Muscle of leg (tissue), 11 donors: ENCODE data around the gene NRAP. TPM values are rescaled to one million over a fixed set of nuclear protein-coding genes. Genes with fewer than 3 reads are reported as not detected.
A peak's percentile ranks its signal among the peaks of the same experiment; 100 is the strongest.

Experiments
- DNase-seq: peaks from one replicate; pipeline ENCODE4 v3.0.0; 2013
- H3K27ac ChIP-seq: one replicate; pipeline ENCODE4 v1.5.1; 2013; ENCODE audit warnings: mild to moderate bottlenecking, low read length, control low read depth
- H3K27me3 ChIP-seq: one replicate; pipeline ENCODE4 v1.6.1; 2013; ENCODE audit warnings: low read length; ENCODE audit not compliant: control insufficient read depth, insufficient read depth
- H3K36me3 ChIP-seq: one replicate; pipeline ENCODE4 v1.6.1; 2013; ENCODE audit warnings: low read length; ENCODE audit not compliant: control insufficient read depth, insufficient read depth
- H3K4me1 ChIP-seq: one replicate; pipeline ENCODE4 v1.6.1; 2013; ENCODE audit warnings: low read length; ENCODE audit not compliant: control insufficient read depth, insufficient read depth
- H3K4me3 ChIP-seq: one replicate; pipeline ENCODE4 v1.5.1; 2013; ENCODE audit warnings: low read length, control low read depth
- H3K9me3 ChIP-seq: replicated peaks from 2 replicates; pipeline ENCODE4 v1.6.1; 2013; ENCODE audit warnings: low read depth, low read length; ENCODE audit not compliant: control insufficient read depth
- WGBS: methylation state at CpG from one replicate; pipeline ENCODE4 v1.1.5; 2013; ENCODE audit warnings: missing lambda C conversion rate; ENCODE audit not compliant: insufficient coverage; 5-methylcytosine and 5-hydroxymethylcytosine counted together
- polyA plus RNA-seq, 8 donors: library from polyadenylated mRNA; unstranded; fragments of 120-200 nt; gene quantifications; one replicate each; pipeline versions ENCODE4 v1.2.1 to v1.2.3, GENCODE V29; 2013; ENCODE audit warnings: inconsistent platforms in 1 of 8, low replicate concordance in 1 of 8; ENCODE audit not compliant: insufficient read length in 8 of 8, insufficient read depth in 1 of 8
- total RNA-seq: library from RNA; stranded (reverse); fragments of 120-200 nt; gene quantifications from one replicate; pipeline ENCODE4 v1.2.4, GENCODE V29; 2013

The NRAP gene
- total and polyA plus RNA-seq, 9 donors, result 2.6 to 17.5 (median 7.2) TPM

GRCh38 chr10:113641702-113642101 is 22.1 kb downstream of the NRAP start:
- no peak overlapping the region for H3K27ac ChIP-seq
- H3K4me1 ChIP-seq, result no peaks in the 10 kb centered on the region
- H3K36me3 ChIP-seq, result no peaks in the 10 kb centered on the region
- DNase-seq, result no peak
- no peak overlapping the region for H3K4me3 ChIP-seq
- H3K9me3 ChIP-seq, result no peaks in the 10 kb centered on the region
- peaks cover 22% of the 10 kb centered on the region for H3K27me3 ChIP-seq
- WGBS, result no CpG with 5 or more reads among the region's 4 CpGs

- no peak for DNase-seq
- Histone ChIP-seq H3K27me3 (peaks cover 16% of the 10 kb centered on the region), H3K27ac (no peak overlapping the region), H3K9me3 (no peaks in the 10 kb centered on the region), H3K4me3 (no peak overlapping the region), H3K4me1 (no peaks in the 10 kb centered on the region), H3K36me3 (no peaks in the 10 kb centered on the region)
- no CpG with 5 or more reads among the region's 3 CpGs for WGBS
Measured at GRCh38 chr10:113639966-113640365, 23.9 kb downstream of the NRAP start.

GRCh38 chr10:113631684-113632367 is 32.0 kb downstream of the NRAP start:
- Histone ChIP-seq H3K36me3 (no peaks in the 10 kb centered on the region), H3K27ac (no peak overlapping the region), H3K9me3 (no peaks in the 10 kb centered on the region), H3K4me1 (peaks cover 3% of the 10 kb centered on the region), H3K4me3 (no peak overlapping the region), H3K27me3 (peaks cover under 1% of the 10 kb centered on the region)
- no peak for DNase-seq
- WGBS, result 31% methylated on average over 2 of the region's 6 CpGs

DNA sequence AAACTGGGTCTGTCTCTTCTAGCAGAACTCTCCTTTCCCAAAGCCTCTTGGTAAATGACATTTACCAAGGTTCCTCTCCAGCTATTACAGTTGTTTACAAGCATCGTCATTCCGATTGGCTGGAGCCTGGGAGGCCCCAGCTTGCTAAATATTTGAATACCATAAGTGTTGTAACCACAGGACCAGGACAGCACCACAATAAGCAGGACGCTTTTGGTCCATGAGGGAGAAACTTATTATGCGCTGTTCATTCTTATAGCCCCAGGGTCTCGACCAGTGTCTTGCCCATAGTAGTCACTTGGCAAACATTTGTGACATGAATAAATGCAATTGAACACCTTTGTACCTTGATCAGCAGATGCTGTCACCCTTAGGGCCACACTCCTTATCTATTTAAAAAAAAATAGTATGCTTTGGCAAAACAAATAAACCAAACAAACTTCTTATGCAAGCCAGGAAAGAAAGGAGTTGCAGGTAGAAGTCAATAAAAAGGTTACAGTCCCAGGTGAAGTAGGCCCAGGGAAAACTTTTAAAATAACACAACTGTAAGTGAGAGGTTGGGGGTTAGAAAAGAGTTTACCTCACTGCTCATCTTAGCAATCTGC is 32.8 kb downstream of the NRAP start:
- Histone ChIP-seq H3K27ac (no peak overlapping the region), H3K36me3 (no peaks in the 10 kb centered on the region), H3K27me3 (peaks cover 3% of the 10 kb centered on the region), H3K9me3 (no peaks in the 10 kb centered on the region), H3K4me3 (no peak overlapping the region), H3K4me1 (peaks cover 8% of the 10 kb centered on the region)
- 88% methylated on average over 2 of the region's 5 CpGs for WGBS
- no peak for DNase-seq

DNA sequence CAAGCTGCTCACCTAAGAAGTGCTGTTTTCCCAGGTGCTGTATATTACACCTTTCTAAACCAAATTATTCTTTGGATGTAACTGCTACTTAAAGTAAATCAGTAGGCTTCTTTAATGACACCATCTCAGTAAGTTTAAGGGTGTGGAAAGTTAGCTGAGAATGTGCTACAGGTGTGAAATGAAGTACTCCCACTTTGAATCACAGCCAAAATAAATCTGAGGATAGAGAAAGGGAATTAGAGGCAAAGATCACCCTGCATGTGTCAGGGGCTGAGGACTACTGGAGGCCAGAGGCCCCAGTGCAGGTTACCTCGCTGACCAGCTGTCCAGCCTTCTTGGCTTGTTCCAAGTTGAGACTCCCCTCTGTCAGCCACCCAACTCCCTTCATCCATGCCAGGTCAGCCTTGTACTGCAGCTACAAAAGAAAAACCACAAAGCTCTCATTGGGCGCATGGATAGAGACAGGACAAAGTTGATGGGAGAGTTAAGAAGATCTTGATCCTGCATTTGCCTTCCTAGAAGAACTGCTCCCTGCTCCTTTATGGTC is 35.2 kb downstream of the NRAP start:
- peaks cover 8% of the 10 kb centered on the region for H3K4me1 ChIP-seq
- H3K9me3 ChIP-seq, result no peaks in the 10 kb centered on the region
- H3K27ac ChIP-seq, result no peak overlapping the region
- H3K36me3 ChIP-seq, result no peaks in the 10 kb centered on the region
- no peak for DNase-seq
- WGBS, result no CpG with 5 or more reads among the region's 2 CpGs
- peaks cover 18% of the 10 kb centered on the region for H3K27me3 ChIP-seq
- H3K4me3 ChIP-seq, result no peak overlapping the region

- H3K27ac ChIP-seq, result no peak overlapping the region
- no peak overlapping the region for H3K4me3 ChIP-seq
- H3K4me1 ChIP-seq, result peaks cover 8% of the 10 kb centered on the region
- DNase-seq, result peak; percentile 20
- WGBS, result 20% methylated on average over 1 of the region's 6 CpGs
- H3K9me3 ChIP-seq, result no peaks in the 10 kb centered on the region
- H3K36me3 ChIP-seq, result no peaks in the 10 kb centered on the region
- peaks cover 21% of the 10 kb centered on the region for H3K27me3 ChIP-seq
Measured at GRCh38 chr10:113627836-113628235, 36.0 kb downstream of the NRAP start.

GRCh38 chr10:113626809-113627355 is 37.0 kb downstream of the NRAP start:
- H3K27me3 ChIP-seq, result peaks cover 21% of the 10 kb centered on the region
- DNase-seq, result peak; percentile 10
- H3K4me1 ChIP-seq, result peaks cover 8% of the 10 kb centered on the region
- H3K27ac ChIP-seq, result no peak overlapping the region
- no peaks in the 10 kb centered on the region for H3K36me3 ChIP-seq
- H3K4me3 ChIP-seq, result no peak overlapping the region
- H3K9me3 ChIP-seq, result no peaks in the 10 kb centered on the region
- WGBS, result 50% methylated on average over 3 of the region's 5 CpGs

DNA sequence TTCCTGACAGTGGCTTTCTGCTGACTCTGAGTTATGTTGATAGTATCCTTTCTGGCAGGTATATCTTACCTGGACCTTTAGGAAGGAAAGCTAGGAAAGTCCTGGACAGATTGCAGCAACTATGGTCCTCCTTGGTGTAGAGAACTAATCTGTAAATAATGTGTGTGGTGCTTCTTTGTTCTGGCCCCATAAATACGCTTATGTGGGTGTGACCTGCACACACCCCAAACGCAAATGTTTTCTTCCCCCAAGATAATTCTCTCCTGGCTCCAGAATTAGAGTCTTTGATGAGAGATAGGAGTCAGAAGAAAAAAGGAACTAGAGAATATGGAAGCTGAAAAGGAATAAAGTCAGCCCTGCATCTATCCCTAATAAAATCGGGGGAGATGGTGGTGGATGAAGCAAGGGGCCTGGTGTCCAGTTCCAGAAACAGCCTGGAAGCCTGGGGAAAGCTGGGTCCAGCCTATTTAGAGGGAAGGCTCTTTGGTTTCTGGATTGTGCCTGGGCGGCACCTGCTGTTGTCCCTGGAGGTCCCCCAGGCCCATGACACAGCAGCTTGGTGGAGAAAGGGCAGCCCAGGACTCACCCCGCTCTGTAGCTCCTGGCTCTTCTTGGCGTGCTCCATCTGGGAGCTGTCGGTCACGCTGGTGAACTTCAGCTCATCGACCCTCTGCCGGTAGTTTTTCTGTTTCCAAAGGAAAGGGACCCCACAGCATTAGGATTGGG is 38.2 kb downstream of the NRAP start:
- Histone ChIP-seq H3K27ac (no peak overlapping the region), H3K36me3 (no peaks in the 10 kb centered on the region), H3K27me3 (peaks cover 25% of the 10 kb centered on the region), H3K4me1 (peaks cover 8% of the 10 kb centered on the region), H3K4me3 (no peak overlapping the region), H3K9me3 (no peaks in the 10 kb centered on the region)
- DNase-seq, result no peak
- WGBS, result 85% methylated on average over 7 of the region's 10 CpGs

DNA sequence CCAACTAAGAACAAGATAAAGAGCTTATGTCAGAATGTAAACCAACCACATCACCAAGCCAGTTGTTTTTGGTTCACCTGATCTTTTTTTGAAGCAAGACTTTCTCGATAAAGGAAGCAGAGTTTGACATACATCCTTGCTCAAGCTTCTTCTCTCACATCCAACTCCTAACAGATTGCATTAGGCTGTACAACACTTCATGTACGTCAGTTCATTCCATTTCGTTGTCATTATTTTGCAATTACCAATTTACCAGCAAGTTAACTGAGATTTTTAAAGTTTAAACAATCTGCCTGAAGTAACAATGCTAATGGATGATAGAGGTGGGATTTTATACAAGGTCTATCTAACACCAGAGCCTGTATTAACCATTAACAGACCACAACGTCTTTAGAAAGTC is 41.0 kb downstream of the NRAP start:
- Histone ChIP-seq H3K4me3 (no peak overlapping the region), H3K36me3 (no peaks in the 10 kb centered on the region), H3K27me3 (peaks cover 25% of the 10 kb centered on the region), H3K4me1 (peaks cover 8% of the 10 kb centered on the region), H3K9me3 (no peaks in the 10 kb centered on the region), H3K27ac (no peak overlapping the region)
- 63% methylated on average over 1 of the region's 4 CpGs for WGBS
- no peak for DNase-seq

- 60% methylated on average over 7 of the region's 8 CpGs for WGBS
- Histone ChIP-seq H3K9me3 (no peaks in the 10 kb centered on the region), H3K27me3 (peaks cover 30% of the 10 kb centered on the region), H3K4me3 (no peak overlapping the region), H3K4me1 (peaks cover 5% of the 10 kb centered on the region), H3K36me3 (no peaks in the 10 kb centered on the region), H3K27ac (no peak overlapping the region)
- DNase-seq, result no peak
Measured at GRCh38 chr10:113621799-113622198, 42.0 kb downstream of the NRAP start.
